Measurements from ENCODE around the gene TMCO4. TPM values are rescaled to one million over a fixed set of nuclear protein-coding genes. Genes with fewer than 3 reads are reported as not detected.

The TMCO4 gene
- total RNA-seq, 1 experiment from 2014 or later = 7.2 TPM

GRCh38 chr1:19775831-19776230 is 23.9 kb downstream of the TMCO4 start:
- CTCF ChIA-PET = interaction anchor here (0.6 to 1.2 kb wide), 2 partner anchors 73 to 106 kb away, joined by 3 read pairs; partner anchors contain the start of gene OTUD3
- no peak for ATAC-seq
- Mint-ChIP-seq H3K27ac (no peak overlapping the region), H3K9me3 (no peaks in the 10 kb centered on the region), H3K27me3 (ENCODE audit: low read depth) (peaks cover 41% of the 10 kb centered on the region), H3K4me3 (no peak overlapping the region), H3K4me1 (no peaks in the 10 kb centered on the region), H3K36me3 (peaks cover 15% of the 10 kb centered on the region; the same call in 1 of the 2 replicates)
- POLR2A ChIA-PET = no interaction called here
- TF ChIP-seq ZNF232 (CRISPR knock-in tag; IDR thresholded peaks at IDR 0.05) (no peak), PRDM15 (CRISPR knock-in tag; IDR thresholded peaks at IDR 0.05) (no peak), CREB1 (CRISPR knock-in tag; IDR thresholded peaks at IDR 0.05) (no peak), OVOL2 (CRISPR knock-in tag; IDR thresholded peaks at IDR 0.05; ENCODE audit: borderline replicate concordance) (no peak)
- no peak for DNase-seq (ENCODE audit: low spot score)

GRCh38 chr1:19775317-19775716 is 24.4 kb downstream of the TMCO4 start:
- Mint-ChIP-seq H3K9me3 (no peaks in the 10 kb centered on the region), H3K4me3 (no peak overlapping the region), H3K27ac (no peak overlapping the region), H3K27me3 (ENCODE audit: low read depth) (peaks cover 36% of the 10 kb centered on the region), H3K4me1 (no peaks in the 10 kb centered on the region), H3K36me3 (peaks cover 13% of the 10 kb centered on the region; the same call in 1 of the 2 replicates)
- ChIA-PET POLR2A (no interaction called here), CTCF (interaction anchor here (1.2 kb wide), 1 partner anchor 106 kb away, joined by 3 read pairs; the partner anchor contains the start of gene OTUD3)
- ATAC-seq = no peak
- DNase-seq (ENCODE audit: low spot score) = no peak
- TF ChIP-seq ZBTB21 (CRISPR knock-in tag; IDR thresholded peaks at IDR 0.05; ENCODE audit: borderline replicate concordance) = no peak
- TF ChIP-seq STAT6 (CRISPR knock-in tag; conservative IDR thresholded peaks at IDR 0.05; ENCODE audit: low read depth) = no peak
- TF ChIP-seq FOXJ3 (CRISPR knock-in tag; IDR thresholded peaks at IDR 0.05; ENCODE audit: borderline replicate concordance) = no peak
- no peak for TF ChIP-seq NR3C1 (CRISPR knock-in tag; conservative IDR thresholded peaks at IDR 0.05; ENCODE audit: low read depth)
- no peak for TF ChIP-seq ZNF121 (CRISPR knock-in tag; IDR thresholded peaks at IDR 0.05)
- TF ChIP-seq ZNF416 (CRISPR knock-in tag; IDR thresholded peaks at IDR 0.05) = no peak
- TF ChIP-seq ZMAT4 (CRISPR knock-in tag; IDR thresholded peaks at IDR 0.05) = no peak
- TF ChIP-seq MAX (CRISPR knock-in tag; IDR thresholded peaks at IDR 0.05) = no peak
- no peak for TF ChIP-seq CTCF (IDR thresholded peaks at IDR 0.05)
- no peak for TF ChIP-seq NFYB (CRISPR knock-in tag; conservative IDR thresholded peaks at IDR 0.05; ENCODE audit: low read depth)
- no peak for TF ChIP-seq E2F1 (CRISPR knock-in tag; IDR thresholded peaks at IDR 0.05)
- TF ChIP-seq ZNF281 (CRISPR knock-in tag; IDR thresholded peaks at IDR 0.05) = no peak
- no peak for TF ChIP-seq ZNF396 (CRISPR knock-in tag; IDR thresholded peaks at IDR 0.05; ENCODE audit: borderline replicate concordance)
- no peak for TF ChIP-seq CREM (CRISPR knock-in tag; IDR thresholded peaks at IDR 0.05)
- TF ChIP-seq RORB (CRISPR knock-in tag; IDR thresholded peaks at IDR 0.05) = no peak
- no peak for TF ChIP-seq JUN (CRISPR knock-in tag; IDR thresholded peaks at IDR 0.05)
- TF ChIP-seq NFE2L1 (CRISPR knock-in tag; IDR thresholded peaks at IDR 0.05) = no peak
- no peak for TF ChIP-seq TCF7 (CRISPR knock-in tag; IDR thresholded peaks at IDR 0.05; ENCODE audit: low read depth)
- no peak for TF ChIP-seq ZNF263 (CRISPR knock-in tag; IDR thresholded peaks at IDR 0.05; ENCODE audit: low read depth)
